Suprapubic skin (tissue), 4 donors: Measurements from ENCODE around the gene CTXND2. TPM values are rescaled to one million over a fixed set of nuclear protein-coding genes. Genes with fewer than 3 reads are reported as not detected.

Source experiments
- DNase-seq, 2 donors: peaks; one replicate each; pipeline ENCODE4 v3.0.0-alpha.2; 2019; ENCODE audit warnings: low spot score in 2 of 2
- H3K27ac ChIP-seq: fragments of 200-600 bp; sonication (generic); one replicate; pipeline ENCODE4 v1.5.1; 2019
- H3K27me3 ChIP-seq: fragments of 200-600 bp; sonication (generic); one replicate; pipeline ENCODE4 v1.5.1; 2019
- H3K36me3 ChIP-seq: fragments of 200-600 bp; sonication (generic); one replicate; pipeline ENCODE4 v1.5.1; 2019
- H3K4me1 ChIP-seq: fragments of 200-600 bp; sonication (generic); one replicate; pipeline ENCODE4 v1.5.1; 2019
- H3K4me3 ChIP-seq: fragments of 200-600 bp; sonication (generic); one replicate; pipeline ENCODE4 v1.5.1; 2019; ENCODE audit warnings: mild to moderate bottlenecking
- H3K9me3 ChIP-seq: fragments of 200-600 bp; sonication (generic); one replicate; pipeline ENCODE4 v1.5.1; 2019
- EP300 ChIP-seq: sonication (generic); formaldehyde crosslinking; IDR thresholded peaks from one replicate; pipeline ENCODE4 v1.6.1; 2017; ENCODE audit warnings: antibody characterized with exemption
- POLR2A ChIP-seq, 2 donors: fragments of 450-650 bp; IDR thresholded peaks; one replicate each; pipeline ENCODE4 v1.6.1; 2017; ENCODE audit warnings: antibody characterized with exemption in 2 of 2, mild to moderate bottlenecking in 2 of 2, moderate library complexity in 2 of 2
- POLR2AphosphoS5 ChIP-seq, 3 donors: sonication (generic); formaldehyde crosslinking; IDR thresholded peaks; one replicate each; pipeline ENCODE4 v1.6.1; 2017; ENCODE audit warnings: antibody characterized with exemption in 3 of 3
- WGBS: methylation state at CpG from one replicate; pipeline ENCODE4 v1.1.5; 2018; 5-methylcytosine and 5-hydroxymethylcytosine counted together
- total RNA-seq, 4 donors: library from RNA; depleted of rRNA; stranded (reverse); fragments of >200 nt; gene quantifications; one replicate each; pipeline ENCODE4 v1.1.0, GENCODE V29; 2016
- TF ChIP-seq, protein P1 (sequence below), 2 donors: fragments of 200-600 bp in 1 of 2; fragments of 450-650 bp in 1 of 2; sonication (generic) in 1 of 2; IDR thresholded peaks; one replicate each; pipeline ENCODE4 v1.5.1; 2016 to 2019; ENCODE audit warnings: antibody characterized with exemption in 2 of 2, mild to moderate bottlenecking in 1 of 2, moderate library complexity in 1 of 2

Gene CTXND2
- total RNA-seq, 4 donors from 2014 or later = not detected

- DNase-seq = peak in 1 of 2 donors; percentile 38
- Histone ChIP-seq H3K27ac (no peak overlapping the region), H3K36me3 (peaks cover 84% of the 10 kb centered on the region), H3K4me1 (no peaks in the 10 kb centered on the region), H3K4me3 (no peak overlapping the region), H3K9me3 (no peaks in the 10 kb centered on the region), H3K27me3 (no peaks in the 10 kb centered on the region)
- TF ChIP-seq, protein P1, sequence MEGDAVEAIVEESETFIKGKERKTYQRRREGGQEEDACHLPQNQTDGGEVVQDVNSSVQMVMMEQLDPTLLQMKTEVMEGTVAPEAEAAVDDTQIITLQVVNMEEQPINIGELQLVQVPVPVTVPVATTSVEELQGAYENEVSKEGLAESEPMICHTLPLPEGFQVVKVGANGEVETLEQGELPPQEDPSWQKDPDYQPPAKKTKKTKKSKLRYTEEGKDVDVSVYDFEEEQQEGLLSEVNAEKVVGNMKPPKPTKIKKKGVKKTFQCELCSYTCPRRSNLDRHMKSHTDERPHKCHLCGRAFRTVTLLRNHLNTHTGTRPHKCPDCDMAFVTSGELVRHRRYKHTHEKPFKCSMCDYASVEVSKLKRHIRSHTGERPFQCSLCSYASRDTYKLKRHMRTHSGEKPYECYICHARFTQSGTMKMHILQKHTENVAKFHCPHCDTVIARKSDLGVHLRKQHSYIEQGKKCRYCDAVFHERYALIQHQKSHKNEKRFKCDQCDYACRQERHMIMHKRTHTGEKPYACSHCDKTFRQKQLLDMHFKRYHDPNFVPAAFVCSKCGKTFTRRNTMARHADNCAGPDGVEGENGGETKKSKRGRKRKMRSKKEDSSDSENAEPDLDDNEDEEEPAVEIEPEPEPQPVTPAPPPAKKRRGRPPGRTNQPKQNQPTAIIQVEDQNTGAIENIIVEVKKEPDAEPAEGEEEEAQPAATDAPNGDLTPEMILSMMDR (IDR thresholded peaks at IDR 0.05) = no peak
- TF ChIP-seq POLR2AphosphoS5 (IDR thresholded peaks at IDR 0.05) (no peak), EP300 (no peak), POLR2A (IDR thresholded peaks at IDR 0.05) (no peak)
- 94% methylated on average over 11 of the region's 11 CpGs for WGBS
These were observed 70.7 kb downstream of the CTXND2 start for GRCh38 chr1:150957666-150958065.

DNA sequence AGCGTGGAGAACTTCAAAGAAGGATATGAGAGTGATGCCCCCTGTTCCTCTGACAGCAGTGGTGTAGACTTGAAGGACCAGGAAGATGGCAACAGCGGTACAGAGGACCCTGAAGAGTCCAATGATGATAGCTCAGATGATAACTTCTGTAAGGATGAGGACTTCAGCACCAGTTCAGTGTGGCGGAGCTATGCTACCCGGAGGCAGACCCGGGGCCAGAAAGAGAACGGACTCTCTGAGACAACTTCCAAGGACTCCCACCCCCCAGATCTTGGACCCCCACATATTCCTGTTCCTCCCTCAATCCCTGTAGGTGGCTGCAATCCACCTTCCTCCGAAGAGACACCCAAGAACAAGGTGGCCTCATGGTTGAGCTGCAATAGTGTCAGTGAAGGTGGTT, 73.7 kb downstream of the CTXND2 start:
- WGBS = 82% methylated on average over 7 of the region's 7 CpGs
- TF ChIP-seq, protein P1 (IDR thresholded peaks at IDR 0.05) = no peak
- TF ChIP-seq POLR2AphosphoS5 (IDR thresholded peaks at IDR 0.05) = no peak
- no peak for TF ChIP-seq EP300
- no peak for TF ChIP-seq POLR2A (IDR thresholded peaks at IDR 0.05)
- no peak overlapping the region for H3K27ac ChIP-seq
- peak in 1 of 2 donors; percentile 30 for DNase-seq
- no peak overlapping the region for H3K4me3 ChIP-seq
- no peaks in the 10 kb centered on the region for H3K27me3 ChIP-seq
- H3K4me1 ChIP-seq = no peaks in the 10 kb centered on the region
- H3K36me3 ChIP-seq = peaks cover 85% of the 10 kb centered on the region
- no peaks in the 10 kb centered on the region for H3K9me3 ChIP-seq

- Histone ChIP-seq H3K27ac (no peak overlapping the region), H3K9me3 (no peaks in the 10 kb centered on the region), H3K4me3 (no peak overlapping the region), H3K27me3 (no peaks in the 10 kb centered on the region), H3K4me1 (no peaks in the 10 kb centered on the region), H3K36me3 (peaks cover 93% of the 10 kb centered on the region)
- no peak for DNase-seq
- TF ChIP-seq POLR2A (IDR thresholded peaks at IDR 0.05) (no peak), EP300 (no peak), POLR2AphosphoS5 (IDR thresholded peaks at IDR 0.05) (no peak)
- TF ChIP-seq, protein P1 (IDR thresholded peaks at IDR 0.05) = no peak
- WGBS = 71% methylated on average over 4 of the region's 4 CpGs
These were observed 74.8 kb downstream of the CTXND2 start for GRCh38 chr1:150961756-150962155.

Other genes starting within 250 kb of the CTXND2 start
- 10 to 100 TPM; 18.4 to 36.6 (median 25.7) TPM for gene GOLPH3L, start 190.0 kb upstream of the CTXND2 start, total RNA-seq
- 10 to 100 TPM in 1 of 4 donors, 1 to 10 TPM in 2, not detected in 1; 6.7 to 11.3 (median 8.4) TPM for gene HORMAD1, start 166.2 kb upstream of the CTXND2 start, total RNA-seq
- gene CTSS, start 121.4 kb upstream of the CTXND2 start, total RNA-seq = 10 to 100 TPM in 3 of 4 donors, 1 to 10 TPM in 1; 6.7 to 21.7 (median 15.5) TPM
- gene CTSK, start 78.9 kb upstream of the CTXND2 start, total RNA-seq = 10 to 100 TPM; 46.3 to 98.0 (median 64.2) TPM
- gene ARNT, start 10.5 kb upstream of the CTXND2 start, total RNA-seq = 10 to 100 TPM; 32.7 to 79.0 (median 41.7) TPM
- gene SETDB1, start 39.2 kb downstream of the CTXND2 start, total RNA-seq = 10 to 100 TPM; 25.0 to 61.9 (median 38.5) TPM
- gene CERS2, start 87.7 kb downstream of the CTXND2 start, total RNA-seq = 10 to 100 TPM; 46.5 to 57.9 (median 51.4) TPM
- gene ANXA9, start 95.2 kb downstream of the CTXND2 start, total RNA-seq = 10 to 100 TPM; 17.6 to 67.5 (median 45.8) TPM
- gene MINDY1, start 119.8 kb downstream of the CTXND2 start, total RNA-seq = 10 to 100 TPM; 31.7 to 59.1 (median 35.8) TPM
- gene PRUNE1, start 121.3 kb downstream of the CTXND2 start, total RNA-seq = 10 to 100 TPM; 16.5 to 24.2 (median 20.4) TPM
- gene BNIPL, start 149.4 kb downstream of the CTXND2 start, total RNA-seq = 100 to 1,000 TPM; 196 to 492 (median 251) TPM
- gene C1orf56, start 160.6 kb downstream of the CTXND2 start, total RNA-seq = 1 to 10 TPM; 2.7 to 4.7 (median 3.9) TPM
- 100 to 1,000 TPM; 109 to 122 (median 115) TPM for gene CDC42SE1, start 172.5 kb downstream of the CTXND2 start, total RNA-seq
- gene MLLT11, start 173.3 kb downstream of the CTXND2 start, total RNA-seq = 1 to 10 TPM in 3 of 4 donors, under 1 TPM in 1; 0.24 to 1.5 (median 1.2) TPM
- 10 to 100 TPM; 16.2 to 20.6 (median 18.1) TPM for gene GABPB2, start 183.6 kb downstream of the CTXND2 start, total RNA-seq